Stomach (tissue), 4 donors: ENCODE data around the gene KRT85.

Source experiments
- POLR2A ChIP-seq, 4 donors: fragments of 450-650 bp; IDR thresholded peaks; one replicate each; pipeline ENCODE4 v1.6.1; 2016; ENCODE audit warnings: antibody characterized with exemption in 4 of 4, control low read depth in 2 of 4, mild to moderate bottlenecking in 1 of 4, moderate library complexity in 1 of 4
- POLR2AphosphoS5 ChIP-seq, 3 donors: sonication (generic); formaldehyde crosslinking; IDR thresholded peaks; one replicate each; pipeline ENCODE4 v1.6.1; 2016; ENCODE audit warnings: antibody characterized with exemption in 3 of 3
- TF ChIP-seq, protein P1 (sequence below), 7 experiments: fragments of 450-650 bp in 4 of 7; fragments of 200-600 bp in 3 of 7; sonication (generic) in 3 of 7; IDR thresholded peaks; one replicate each; pipeline ENCODE4 v1.5.1; 2016 to 2019; ENCODE audit warnings: antibody characterized with exemption in 7 of 7, control low read depth in 2 of 7, mild to moderate bottlenecking in 1 of 7

DNA sequence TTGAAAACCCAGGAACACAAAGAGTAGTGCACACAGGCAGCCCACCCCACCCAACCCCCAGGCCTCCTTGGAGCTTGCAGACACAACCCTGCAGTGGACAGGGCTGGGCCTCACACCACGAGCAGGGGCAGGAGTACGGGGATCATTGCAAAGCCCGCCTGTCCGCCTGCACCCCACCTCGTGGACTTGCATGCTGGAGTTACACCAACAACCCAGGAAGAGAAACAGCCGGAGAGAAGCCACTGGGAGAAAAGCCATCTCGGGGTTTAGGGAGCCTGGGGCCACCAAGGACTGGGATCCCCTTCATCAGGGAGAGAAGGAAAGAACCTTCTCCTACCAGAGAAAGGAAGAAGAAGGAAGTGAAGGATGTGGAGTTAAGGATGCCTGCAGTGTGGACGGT, 10.0 kb upstream of the KRT85 start:
- TF ChIP-seq, protein P1, sequence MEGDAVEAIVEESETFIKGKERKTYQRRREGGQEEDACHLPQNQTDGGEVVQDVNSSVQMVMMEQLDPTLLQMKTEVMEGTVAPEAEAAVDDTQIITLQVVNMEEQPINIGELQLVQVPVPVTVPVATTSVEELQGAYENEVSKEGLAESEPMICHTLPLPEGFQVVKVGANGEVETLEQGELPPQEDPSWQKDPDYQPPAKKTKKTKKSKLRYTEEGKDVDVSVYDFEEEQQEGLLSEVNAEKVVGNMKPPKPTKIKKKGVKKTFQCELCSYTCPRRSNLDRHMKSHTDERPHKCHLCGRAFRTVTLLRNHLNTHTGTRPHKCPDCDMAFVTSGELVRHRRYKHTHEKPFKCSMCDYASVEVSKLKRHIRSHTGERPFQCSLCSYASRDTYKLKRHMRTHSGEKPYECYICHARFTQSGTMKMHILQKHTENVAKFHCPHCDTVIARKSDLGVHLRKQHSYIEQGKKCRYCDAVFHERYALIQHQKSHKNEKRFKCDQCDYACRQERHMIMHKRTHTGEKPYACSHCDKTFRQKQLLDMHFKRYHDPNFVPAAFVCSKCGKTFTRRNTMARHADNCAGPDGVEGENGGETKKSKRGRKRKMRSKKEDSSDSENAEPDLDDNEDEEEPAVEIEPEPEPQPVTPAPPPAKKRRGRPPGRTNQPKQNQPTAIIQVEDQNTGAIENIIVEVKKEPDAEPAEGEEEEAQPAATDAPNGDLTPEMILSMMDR (IDR thresholded peaks at IDR 0.05) = no peak
- no peak for TF ChIP-seq POLR2A (IDR thresholded peaks at IDR 0.05)
- TF ChIP-seq POLR2AphosphoS5 (IDR thresholded peaks at IDR 0.05) = no peak
